GM12892 (cell line): ENCODE data around the gene PLSCR4.

Experiments used
- POLR2A ChIP-seq: IDR thresholded peaks from 2 replicates; pipeline ENCODE4 v1.6.1; 2011; ENCODE audit warnings: low read depth, low read length, control low read depth
- TAF1 ChIP-seq: IDR thresholded peaks from 2 replicates; pipeline ENCODE4 v1.6.1; 2011; ENCODE audit warnings: low read depth, mild to moderate bottlenecking, control low read depth, low read length, borderline replicate concordance

DNA sequence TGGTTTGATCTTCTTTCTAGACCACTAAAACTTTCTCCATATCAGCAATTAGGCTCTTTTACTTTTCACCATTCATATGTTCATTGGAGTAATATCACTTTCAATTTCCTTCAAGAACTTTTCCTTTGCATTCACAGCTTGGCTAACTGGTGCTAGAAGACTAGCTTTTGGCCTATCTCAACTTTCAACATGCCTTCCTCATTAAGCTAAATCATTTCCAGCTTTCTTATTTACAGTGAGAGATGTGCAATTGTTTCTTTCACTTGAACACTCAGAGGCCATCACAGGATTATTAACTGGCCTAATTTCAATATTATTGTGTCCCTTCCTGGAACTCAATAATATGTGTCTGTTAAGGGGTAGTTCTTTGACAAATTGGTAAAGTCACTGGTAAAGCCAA lies 47.1 kb downstream of the PLSCR4 start:
- no peak for TF ChIP-seq TAF1
- TF ChIP-seq POLR2A, result no peak
